Kidney (tissue), 14 donors: Measurements from ENCODE around the gene NPY2R. TPM values are rescaled to one million over a fixed set of nuclear protein-coding genes. Genes with fewer than 3 reads are reported as not detected.

ENCODE experiments used
- DNase-seq, 5 donors: peaks; one replicate each; pipeline ENCODE4 v3.0.0-alpha.2; 2013 to 2020
- FAIRE-seq: peaks from 2 replicates; lab custom pipeline; 2012; peaks lifted over from hg19 to GRCh38; lab: Jason Lieb, UNC
- H3K27ac ChIP-seq, 2 donors: one replicate each; pipeline ENCODE4 v1.7.0; 2013; ENCODE audit warnings: low read depth in 2 of 2, low read length in 2 of 2, inconsistent platforms in 1 of 2
- H3K27me3 ChIP-seq: one replicate; pipeline ENCODE4 v1.7.1; 2013; ENCODE audit warnings: low read length, inconsistent platforms; ENCODE audit not compliant: control insufficient read depth, insufficient read depth
- H3K36me3 ChIP-seq, 3 donors: one replicate each; pipeline versions ENCODE4 v1.7.0 to v1.7.1; 2013; ENCODE audit warnings: low read length in 3 of 3, control low read depth in 1 of 3, inconsistent platforms in 1 of 3; ENCODE audit not compliant: insufficient read depth in 3 of 3, control insufficient read depth in 2 of 3
- H3K4me1 ChIP-seq, 3 donors: one replicate each; pipeline versions ENCODE4 v1.7.0 to v1.7.1; 2013; ENCODE audit warnings: low read length in 3 of 3, inconsistent platforms in 1 of 3, low read depth in 1 of 3; ENCODE audit not compliant: control insufficient read depth in 2 of 3, insufficient read depth in 2 of 3
- H3K4me3 ChIP-seq, 3 donors: one replicate each; pipeline versions ENCODE4 v1.7.0 to v1.8.1; 2013; ENCODE audit warnings: low read length in 3 of 3, control low read depth in 1 of 3, inconsistent platforms in 1 of 3
- H3K9ac ChIP-seq, 3 donors: one replicate each; pipeline versions ENCODE4 v1.7.0 to v1.7.1; 2013; ENCODE audit warnings: low read length in 3 of 3, control low read depth in 1 of 3, inconsistent platforms in 1 of 3
- H3K9me3 ChIP-seq, 3 donors: one replicate each; pipeline versions ENCODE4 v1.7.0 to v1.7.1; 2013; ENCODE audit warnings: low read length in 3 of 3, control low read depth in 1 of 3, inconsistent platforms in 1 of 3; ENCODE audit not compliant: control insufficient read depth in 2 of 3, insufficient read depth in 1 of 3
- intact Hi-C: fragments of 100-400 bp; cut with DNase I; formaldehyde crosslinking; loops from one replicate; pipeline ENCODE4 v1.11.1; 2022
- polyA plus RNA-seq: library from polyadenylated mRNA; stranded (reverse); fragments of 350-450 nt; fragmentation: Illumina TruSeq; extraction: RNeasy Lipid Tissue Mini Kit (QIAGEN cat#74804); gene quantifications from one replicate; pipeline ENCODE4 v1.2.3, GENCODE V29; 2014; ENCODE audit warnings: low read depth, low replicate concordance; ENCODE audit not compliant: insufficient read depth
- total RNA-seq: library from RNA; stranded (reverse); fragmentation: NEBNext Ultra II Directional; extraction: Animal tissue kit (Norgen Biotek cat#: 25700); gene quantifications from one replicate; pipeline ENCODE4 v1.2.1, GENCODE V29; 2021
- TF ChIP-seq, protein P1 (sequence below): IDR thresholded peaks from 3 replicates; pipeline ENCODE4 v1.5.1; 2012; ENCODE audit warnings: mild to moderate bottlenecking, moderate library complexity, borderline replicate concordance; ENCODE audit not compliant: insufficient read depth; ENCODE audit errors: extremely low read depth
- donor health status: control.
- donor health status: control.
- donor health status: control.
- donor health status: control.
- donor health status: control.
- donor health status: DM: yes; HTN: yes; CAD: no.
- donor health status: Normal renal cell carcinoma (clear cell type).

Gene NPY2R
- total and polyA plus RNA-seq, 2 donors from 2014 or later, result 0.54 TPM; not detected in 1

DNA sequence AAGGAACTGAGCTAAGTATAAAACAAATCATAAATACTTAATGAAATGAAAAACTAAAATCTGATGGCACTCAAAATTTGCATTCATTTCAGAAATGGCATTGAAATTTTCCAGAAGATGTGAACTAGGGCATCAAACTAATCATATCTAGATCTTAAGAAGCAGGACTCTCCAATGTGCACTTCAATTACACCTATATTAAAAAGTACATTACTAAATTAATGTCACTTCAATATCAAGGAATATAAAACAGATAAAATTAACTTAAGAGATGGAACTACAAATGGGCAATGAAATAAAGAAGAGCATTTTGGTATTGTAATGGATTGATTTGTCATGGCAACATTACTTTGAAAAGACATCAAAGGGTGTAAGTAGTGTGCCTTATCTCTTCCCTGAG lies 20.3 kb downstream of the NPY2R start:
- H3K27ac ChIP-seq, result no peak overlapping the region
- no peaks in the 10 kb centered on the region for H3K9me3 ChIP-seq
- H3K4me1 ChIP-seq, result no peaks in the 10 kb centered on the region
- H3K27me3 ChIP-seq, result no peaks in the 10 kb centered on the region
- H3K4me3 ChIP-seq, result no peak overlapping the region
- H3K36me3 ChIP-seq, result no peaks in the 10 kb centered on the region
- TF ChIP-seq, protein P1, sequence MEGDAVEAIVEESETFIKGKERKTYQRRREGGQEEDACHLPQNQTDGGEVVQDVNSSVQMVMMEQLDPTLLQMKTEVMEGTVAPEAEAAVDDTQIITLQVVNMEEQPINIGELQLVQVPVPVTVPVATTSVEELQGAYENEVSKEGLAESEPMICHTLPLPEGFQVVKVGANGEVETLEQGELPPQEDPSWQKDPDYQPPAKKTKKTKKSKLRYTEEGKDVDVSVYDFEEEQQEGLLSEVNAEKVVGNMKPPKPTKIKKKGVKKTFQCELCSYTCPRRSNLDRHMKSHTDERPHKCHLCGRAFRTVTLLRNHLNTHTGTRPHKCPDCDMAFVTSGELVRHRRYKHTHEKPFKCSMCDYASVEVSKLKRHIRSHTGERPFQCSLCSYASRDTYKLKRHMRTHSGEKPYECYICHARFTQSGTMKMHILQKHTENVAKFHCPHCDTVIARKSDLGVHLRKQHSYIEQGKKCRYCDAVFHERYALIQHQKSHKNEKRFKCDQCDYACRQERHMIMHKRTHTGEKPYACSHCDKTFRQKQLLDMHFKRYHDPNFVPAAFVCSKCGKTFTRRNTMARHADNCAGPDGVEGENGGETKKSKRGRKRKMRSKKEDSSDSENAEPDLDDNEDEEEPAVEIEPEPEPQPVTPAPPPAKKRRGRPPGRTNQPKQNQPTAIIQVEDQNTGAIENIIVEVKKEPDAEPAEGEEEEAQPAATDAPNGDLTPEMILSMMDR, result no peak
- H3K9ac ChIP-seq, result no peak overlapping the region
- DNase-seq, result no peak
- FAIRE-seq, result no peak
- intact Hi-C loops, result no loop called here

DNA sequence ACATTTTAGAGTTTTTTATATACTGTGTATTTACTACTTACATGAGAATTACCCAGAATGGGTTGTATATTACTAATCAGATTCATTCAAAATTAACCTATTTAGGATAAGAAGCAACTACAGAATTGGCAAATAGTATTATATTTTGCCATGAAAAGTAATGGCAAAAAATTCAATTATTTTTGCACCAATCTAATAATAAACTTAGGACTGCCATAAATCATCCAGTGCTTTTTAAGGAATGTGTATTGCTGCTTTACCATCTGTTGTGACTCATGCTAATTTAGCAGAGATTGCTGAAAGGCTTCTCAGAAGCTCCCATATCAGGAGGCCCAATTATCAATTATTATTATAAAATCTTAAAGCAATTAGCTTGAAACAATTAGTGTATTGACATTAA lies 24.0 kb downstream of the NPY2R start:
- Histone ChIP-seq H3K4me1 (no peaks in the 10 kb centered on the region), H3K36me3 (no peaks in the 10 kb centered on the region), H3K4me3 (no peak overlapping the region), H3K9ac (no peak overlapping the region), H3K9me3 (no peaks in the 10 kb centered on the region), H3K27ac (no peak overlapping the region), H3K27me3 (no peaks in the 10 kb centered on the region)
- no peak for FAIRE-seq
- no peak for DNase-seq
- TF ChIP-seq, protein P1, result no peak
- intact Hi-C loops, result no loop called here

GRCh38 chr4:155234206-155234605 lies 25.8 kb downstream of the NPY2R start:
- Histone ChIP-seq H3K36me3 (no peaks in the 10 kb centered on the region), H3K27me3 (no peaks in the 10 kb centered on the region), H3K4me1 (no peaks in the 10 kb centered on the region), H3K9me3 (no peaks in the 10 kb centered on the region), H3K9ac (no peak overlapping the region), H3K4me3 (no peak overlapping the region), H3K27ac (no peak overlapping the region)
- TF ChIP-seq, protein P1, result no peak
- FAIRE-seq (no peak), DNase-seq (no peak)
- intact Hi-C loops, result no loop called here

DNA sequence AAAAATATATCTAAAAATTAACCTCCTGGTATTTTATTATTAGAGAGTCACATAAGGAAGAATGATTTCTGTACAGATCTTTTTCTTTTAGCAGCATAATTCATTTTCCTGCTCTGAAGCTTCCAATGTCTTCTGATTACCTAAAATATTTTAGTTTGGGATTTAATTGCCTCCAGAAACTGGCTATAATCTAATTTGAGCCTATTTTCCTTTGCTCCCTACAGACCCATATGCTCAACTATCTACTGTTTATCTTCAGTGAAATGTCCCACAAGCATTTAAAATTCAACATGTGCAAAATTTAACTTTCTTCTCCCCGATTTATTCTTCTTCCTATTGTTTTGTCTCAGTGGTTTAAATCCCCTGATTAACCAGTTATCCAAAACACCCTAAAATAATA lies 29.1 kb downstream of the NPY2R start:
- no peak overlapping the region for H3K4me3 ChIP-seq
- H3K9ac ChIP-seq, result no peak overlapping the region
- DNase-seq, result no peak
- no peaks in the 10 kb centered on the region for H3K27me3 ChIP-seq
- no peaks in the 10 kb centered on the region for H3K9me3 ChIP-seq
- no peaks in the 10 kb centered on the region for H3K36me3 ChIP-seq
- H3K27ac ChIP-seq, result no peak overlapping the region
- TF ChIP-seq, protein P1, result no peak
- intact Hi-C loops, result no loop called here
- FAIRE-seq, result no peak
- H3K4me1 ChIP-seq, result no peaks in the 10 kb centered on the region
